HepG2 (cell line): ENCODE measurements around the gene TMEM223. TPM values are rescaled to one million over a fixed set of nuclear protein-coding genes. Genes with fewer than 3 reads are reported as not detected.

Source experiments
- ATM ChIP-seq: fragments of 450-650 bp; IDR thresholded peaks from 2 replicates; pipeline ENCODE4 v1.7.1; 2017; ENCODE audit warnings: mild to moderate bottlenecking, borderline replicate concordance
- ETV6 ChIP-seq: sonication (generic); formaldehyde crosslinking; conservative IDR thresholded peaks from 2 replicates; pipeline ENCODE4 v1.4.0; 2020; ENCODE audit warnings: missing genetic modification reagents
- HOMEZ ChIP-seq: IDR thresholded peaks from 2 replicates; pipeline ENCODE4 v1.6.1; 2016; ENCODE audit warnings: low read depth
- IKZF5 ChIP-seq: IDR thresholded peaks from 2 replicates; pipeline ENCODE4 v1.6.1; 2018; ENCODE audit warnings: missing genetic modification reagents, mild to moderate bottlenecking, missing compliant biosample characterization
- KMT2B ChIP-seq: IDR thresholded peaks from 2 replicates; pipeline ENCODE4 v1.6.1; 2016; ENCODE audit warnings: missing genetic modification reagents, missing compliant biosample characterization
- MED13 ChIP-seq: sonication (generic); formaldehyde crosslinking; IDR thresholded peaks from 2 replicates; pipeline ENCODE4 v1.5.0; 2020; ENCODE audit warnings: missing genetic modification reagents
- NCOR1 ChIP-seq: fragments of 200-600 bp; sonication (generic); IDR thresholded peaks from 2 replicates; pipeline ENCODE4 v1.7.0; 2017; ENCODE audit warnings: antibody characterized with exemption, low read length, borderline replicate concordance
- PAXIP1 ChIP-seq: sonication (generic); formaldehyde crosslinking; conservative IDR thresholded peaks from 2 replicates; pipeline ENCODE4 v1.4.0; 2020; ENCODE audit warnings: mild to moderate bottlenecking, missing genetic modification reagents, moderate library complexity
- PBX2 ChIP-seq: IDR thresholded peaks from 2 replicates; pipeline ENCODE4 v1.6.1; 2016; ENCODE audit warnings: control low read depth
- RARG ChIP-seq: sonication (generic); formaldehyde crosslinking; IDR thresholded peaks from 2 replicates; pipeline ENCODE4 v1.4.0; 2020; ENCODE audit warnings: low read depth, mild to moderate bottlenecking, missing genetic modification reagents
- RFX5 ChIP-seq: IDR thresholded peaks from 2 replicates; pipeline ENCODE4 v1.6.1; 2011; ENCODE audit warnings: low read depth, low read length, improper control_type of control experiment
- SIX1 ChIP-seq: sonication (generic); formaldehyde crosslinking; IDR thresholded peaks from 2 replicates; pipeline ENCODE4 v1.4.0; 2020; ENCODE audit warnings: missing genetic modification reagents, borderline replicate concordance
- SUZ12 ChIP-seq: fragments of 150-350 bp; IDR thresholded peaks from 2 replicates; pipeline ENCODE4 v1.6.1; 2014; ENCODE audit warnings: low read depth, low read length
- THYN1 ChIP-seq: sonication (generic); formaldehyde crosslinking; IDR thresholded peaks from 2 replicates; pipeline ENCODE4 v1.8.1; 2023; ENCODE audit warnings: low read depth, mild to moderate bottlenecking, moderate library complexity, missing genetic modification reagents, borderline replicate concordance
- ZFP1 ChIP-seq: IDR thresholded peaks from 2 replicates; pipeline ENCODE4 v1.6.1; 2016
- ZMYM4 ChIP-seq: sonication (generic); formaldehyde crosslinking; IDR thresholded peaks from 2 replicates; pipeline ENCODE4 v1.8.1; 2023; ENCODE audit warnings: mild to moderate bottlenecking, missing genetic modification reagents
- ZNF616 ChIP-seq: sonication (generic); formaldehyde crosslinking; IDR thresholded peaks from 2 replicates; pipeline ENCODE4 v1.5.0; 2020; ENCODE audit warnings: low read depth, mild to moderate bottlenecking, missing genetic modification reagents
- ZNF687 ChIP-seq: sonication (generic); formaldehyde crosslinking; IDR thresholded peaks from 2 replicates; pipeline ENCODE4 v1.5.1; 2020; ENCODE audit warnings: mild to moderate bottlenecking, missing genetic modification reagents, moderate library complexity
- polyA plus RNA-seq, 8 experiments: library from polyadenylated mRNA; depleted of rRNA in 3 of 8; stranded (reverse) in 7 of 8; unstranded in 1 of 8; fragments of >200 nt; fragmentation: Illumina TruSeq in 4 of 8; extraction: Trizol in 4 of 8; gene quantifications; 2 replicates each; pipeline versions ENCODE4 v1.2.1 to v1.2.3, GENCODE V29; 2011 to 2016; ENCODE audit warnings: low read depth in 4 of 8, missing spikeins in 1 of 8, mixed read lengths in 1 of 8; ENCODE audit not compliant: insufficient read depth in 1 of 8
- total RNA-seq, 5 experiments: library from RNA; depleted of rRNA; stranded (reverse); fragments of >200 nt; fragmentation: Illumina TruSeq; extraction: Trizol; gene quantifications; 2 replicates each; pipeline ENCODE4 v1.2.3, GENCODE V29; 2016; ENCODE audit warnings: low read depth in 1 of 5

Gene TMEM223
- total and polyA plus RNA-seq, 2 of the 13 experiments (the other 11 are each of a cell fraction or from before 2014, with no cell fraction given): 19.5 to 24.9 TPM

GRCh38 chr11:62805076-62805892, 13.5 kb upstream of the TMEM223 start, which contains the start of gene NXF1 (continued):
- peak; percentile 82 for TF ChIP-seq ZNF687 (CRISPR knock-in tag)
- TF ChIP-seq THYN1 (CRISPR knock-in tag): no peak
- TF ChIP-seq ZNF616: peak; percentile 17; the same call in 1 of the 2 replicates
- TF ChIP-seq RARG: no peak
- TF ChIP-seq KMT2B: peak; percentile 89
- peak; percentile 51; the same call in 1 of the 2 replicates for TF ChIP-seq HOMEZ (CRISPR knock-in tag)
- no peak for TF ChIP-seq SUZ12
- peak; percentile 88 for TF ChIP-seq IKZF5 (CRISPR knock-in tag)
- TF ChIP-seq ETV6 (CRISPR knock-in tag): no peak; the same call in none of the 2 replicates
- no peak for TF ChIP-seq ATM
- TF ChIP-seq PAXIP1 (CRISPR knock-in tag): 0 out of 2 replicates have a peak, but pooled peaks have one; percentile 50
- peak; percentile 96 for TF ChIP-seq ZMYM4
- TF ChIP-seq ZFP1: no peak
- TF ChIP-seq NCOR1: no peak
- TF ChIP-seq MED13 (CRISPR knock-in tag): peak; percentile 76
- no peak for TF ChIP-seq PBX2 (CRISPR knock-in tag)
- TF ChIP-seq SIX1 (CRISPR knock-in tag): peak; percentile 50; the same call in 1 of the 2 replicates
- TF ChIP-seq RFX5: no peak
